MM.1S (cell line): Measurements from ENCODE around the gene MYH6.
"Not testable (repeated sequence)": the region's sequence is repeated elsewhere in the genome, so short reads cannot be mapped to it uniquely, and the experiment has no call there.

Experiments used
- EZH2 ChIP-seq: fragments of 300-600 bp; sonication (generic); optimal IDR thresholded peaks from 2 replicates; pipeline ENCODE3; 2017; ENCODE audit warnings: low read depth, mild to moderate bottlenecking, antibody characterized with exemption, low read length, mixed read lengths
- TF ChIP-seq, protein P1 (sequence below): fragments of 300-600 bp; sonication (generic); IDR thresholded peaks from 2 replicates; pipeline ENCODE4 v1.5.1; 2016; ENCODE audit warnings: antibody characterized with exemption, low read length, mixed read lengths

- TF ChIP-seq EZH2, result not testable (repeated sequence)
- TF ChIP-seq, protein P1, sequence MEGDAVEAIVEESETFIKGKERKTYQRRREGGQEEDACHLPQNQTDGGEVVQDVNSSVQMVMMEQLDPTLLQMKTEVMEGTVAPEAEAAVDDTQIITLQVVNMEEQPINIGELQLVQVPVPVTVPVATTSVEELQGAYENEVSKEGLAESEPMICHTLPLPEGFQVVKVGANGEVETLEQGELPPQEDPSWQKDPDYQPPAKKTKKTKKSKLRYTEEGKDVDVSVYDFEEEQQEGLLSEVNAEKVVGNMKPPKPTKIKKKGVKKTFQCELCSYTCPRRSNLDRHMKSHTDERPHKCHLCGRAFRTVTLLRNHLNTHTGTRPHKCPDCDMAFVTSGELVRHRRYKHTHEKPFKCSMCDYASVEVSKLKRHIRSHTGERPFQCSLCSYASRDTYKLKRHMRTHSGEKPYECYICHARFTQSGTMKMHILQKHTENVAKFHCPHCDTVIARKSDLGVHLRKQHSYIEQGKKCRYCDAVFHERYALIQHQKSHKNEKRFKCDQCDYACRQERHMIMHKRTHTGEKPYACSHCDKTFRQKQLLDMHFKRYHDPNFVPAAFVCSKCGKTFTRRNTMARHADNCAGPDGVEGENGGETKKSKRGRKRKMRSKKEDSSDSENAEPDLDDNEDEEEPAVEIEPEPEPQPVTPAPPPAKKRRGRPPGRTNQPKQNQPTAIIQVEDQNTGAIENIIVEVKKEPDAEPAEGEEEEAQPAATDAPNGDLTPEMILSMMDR, result not testable (repeated sequence)
Observed at GRCh38 chr14:23419646-23420045, 11.6 kb upstream of the MYH6 start.
